ENCODE data around the gene ZER1.
A peak's percentile ranks its signal among the peaks of the same experiment; 100 is the strongest.
"Not testable (repeated sequence)": the region's sequence is repeated elsewhere in the genome, so short reads cannot be mapped to it uniquely, and the experiment has no call there.

Gene ZER1

DNA sequence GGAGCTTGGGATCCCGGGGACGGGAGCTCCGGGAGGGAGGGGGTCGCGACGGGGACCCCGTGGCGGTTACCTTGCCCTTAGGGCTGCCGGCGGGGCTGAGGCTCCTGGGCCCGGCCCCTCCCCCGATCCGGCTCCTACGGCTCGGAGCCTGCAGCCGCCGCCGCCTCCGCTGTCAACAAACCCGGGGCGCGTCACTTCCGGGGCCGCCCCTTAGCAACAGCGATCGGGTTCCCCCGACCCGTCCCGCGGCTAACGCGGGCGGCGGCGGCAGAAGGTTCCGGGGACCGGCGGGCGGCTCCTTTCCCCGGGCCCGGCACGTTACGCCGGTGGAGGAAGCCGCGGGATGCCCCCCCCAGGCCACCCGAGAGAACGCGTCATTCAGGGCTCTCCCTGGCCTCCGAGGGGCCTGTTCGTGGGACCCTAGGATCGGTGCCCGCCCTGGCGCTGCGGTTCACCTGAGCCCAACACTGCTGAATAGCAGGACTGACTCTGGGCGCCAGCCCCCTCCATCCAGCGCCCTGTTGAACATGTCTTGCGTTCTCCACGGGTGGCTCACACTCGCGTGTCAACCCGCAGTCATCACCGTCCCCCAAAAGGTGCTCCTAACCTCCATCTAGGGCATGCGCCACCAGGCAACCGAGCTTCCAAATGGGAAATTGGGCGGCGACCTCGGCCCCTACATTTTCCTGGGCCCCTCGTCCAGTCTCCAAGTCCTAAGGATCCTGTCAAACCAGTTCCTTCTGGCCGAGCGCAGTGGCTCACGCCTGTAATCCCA, at the start of gene ZER1:
Gene ZER1, minus strand, starts transcription at position 183 of the 775 bp plus-strand sequence. CDS start 16,362 bp downstream, outside the sequence.
- peak; percentile 79 to 87 for DNase-seq

GRCh38 chr9:128820665-128821583, 49.2 kb upstream of the ZER1 start:
- no peak for DNase-seq

GRCh38 chr9:128819716-128820664, 48.3 kb upstream of the ZER1 start:
- DNase-seq = peak in 1 of 2 experiments; percentile 18

GRCh38 chr9:128818839-128819715, 47.4 kb upstream of the ZER1 start:
- DNase-seq = peak in 1 of 2 experiments; percentile 55

DNA sequence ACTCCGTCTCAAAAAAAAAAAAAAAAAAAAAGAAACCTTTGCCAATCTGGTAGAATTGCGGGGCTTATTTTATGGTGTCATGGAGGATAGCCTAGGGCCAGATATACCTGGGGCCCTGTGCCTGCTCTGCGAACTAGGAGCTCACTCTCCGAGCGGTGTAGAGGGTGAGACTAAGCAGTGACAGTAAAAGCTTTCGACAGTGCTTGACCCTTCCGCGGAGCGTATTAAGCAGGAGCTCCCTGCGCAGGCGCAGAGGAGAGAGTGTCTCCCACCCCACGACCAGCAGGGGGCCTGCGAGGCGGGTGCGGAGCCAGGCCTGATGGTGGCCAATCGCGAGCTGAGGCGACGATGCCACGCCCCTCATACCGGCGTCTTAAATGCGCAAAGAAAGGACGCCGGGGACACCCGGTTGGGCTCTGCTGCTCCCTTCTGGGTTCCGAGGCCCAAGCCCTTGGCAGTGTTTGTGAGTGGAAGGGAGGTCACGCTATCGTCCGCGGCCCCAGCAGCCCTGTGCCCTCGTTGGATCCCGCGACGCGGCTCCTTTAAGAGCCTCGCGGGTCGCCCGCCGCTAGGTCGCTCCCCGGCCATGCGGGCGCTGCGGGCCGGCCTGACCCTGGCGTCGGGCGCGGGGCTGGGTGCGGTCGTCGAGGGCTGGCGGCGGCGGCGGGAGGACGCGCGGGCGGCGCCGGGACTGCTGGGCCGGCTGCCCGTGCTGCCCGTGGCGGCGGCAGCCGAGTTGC, 46.5 kb upstream of the ZER1 start, which contains the start of gene ENDOG:
Gene ENDOG, plus strand, starts transcription at position 402 of the 740 bp plus-strand sequence. Its CDS starts 185 bp downstream, at position 587.
- peak; percentile 97 to 98 for DNase-seq

DNA sequence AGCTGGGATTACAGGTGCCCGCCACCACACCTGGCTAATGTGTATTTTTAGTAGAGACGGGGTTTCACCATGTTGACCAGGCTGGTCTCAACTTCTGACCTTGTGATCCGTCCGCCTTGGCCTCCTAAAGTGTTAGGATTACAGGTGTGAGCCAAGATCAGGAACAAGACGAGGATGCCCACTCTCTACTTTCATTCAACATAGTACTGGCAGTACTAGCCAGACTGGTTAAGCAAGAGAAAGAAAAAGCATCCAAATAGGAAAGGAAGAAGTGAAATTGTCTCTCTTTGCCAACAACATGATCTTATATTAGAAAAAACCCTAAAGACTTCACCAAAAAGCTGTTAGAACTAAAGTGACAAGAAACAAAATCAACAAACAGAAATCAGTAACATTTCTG, 39.1 kb upstream of the ZER1 start:
- no peak for DNase-seq

DNA sequence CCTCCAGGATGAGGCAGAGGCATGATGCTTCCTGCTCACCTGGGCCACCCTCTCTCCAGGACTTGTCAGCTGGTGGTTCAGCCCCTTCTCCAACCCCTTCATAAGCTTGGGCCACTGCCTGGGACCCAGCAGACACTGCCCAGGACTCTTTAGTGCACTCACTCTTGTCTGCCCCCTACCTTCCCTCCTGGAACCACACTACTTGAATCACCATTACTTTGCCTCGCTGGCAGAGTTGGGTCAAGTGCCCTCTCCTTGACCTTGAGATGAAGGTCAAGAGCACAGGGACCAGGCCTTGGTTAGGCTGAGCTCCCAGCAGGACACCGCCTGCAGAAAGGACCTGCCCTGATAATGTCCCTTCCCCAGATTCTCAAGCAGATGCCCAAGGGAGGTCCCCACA, 38.1 kb upstream of the ZER1 start:
- DNase-seq = no peak

DNA sequence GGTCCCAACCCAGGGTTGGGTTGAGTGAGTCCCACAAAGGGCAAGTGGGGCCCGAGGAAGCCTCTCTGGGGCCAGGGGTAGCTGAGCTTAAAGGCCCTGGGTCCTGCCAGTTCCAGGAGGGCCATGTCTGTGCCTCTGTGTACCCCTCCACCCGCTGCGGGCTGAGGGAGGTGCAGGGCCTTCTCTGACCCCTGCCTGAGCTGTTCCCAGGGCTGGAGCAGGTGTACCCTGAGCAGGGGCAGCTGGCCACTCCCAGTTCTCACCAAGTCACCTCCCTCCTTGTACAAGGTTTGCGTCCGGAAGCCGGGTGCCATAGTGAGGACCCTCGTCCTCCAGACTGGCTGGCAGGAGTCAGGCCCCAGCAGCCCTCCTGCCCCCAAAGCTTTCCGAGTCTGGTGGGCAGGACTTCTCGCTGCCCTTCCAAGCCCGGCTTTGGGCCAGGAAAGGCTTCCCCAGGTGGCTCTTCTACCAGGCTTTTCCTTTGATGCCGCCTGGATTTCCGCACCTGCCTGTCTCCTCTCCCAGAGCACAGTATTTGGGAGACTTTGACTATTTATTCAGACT, 37.4 kb upstream of the ZER1 start:
- no peak for DNase-seq

GRCh38 chr9:128808543-128808942, 36.8 kb upstream of the ZER1 start:
- DNase-seq = no peak

DNA sequence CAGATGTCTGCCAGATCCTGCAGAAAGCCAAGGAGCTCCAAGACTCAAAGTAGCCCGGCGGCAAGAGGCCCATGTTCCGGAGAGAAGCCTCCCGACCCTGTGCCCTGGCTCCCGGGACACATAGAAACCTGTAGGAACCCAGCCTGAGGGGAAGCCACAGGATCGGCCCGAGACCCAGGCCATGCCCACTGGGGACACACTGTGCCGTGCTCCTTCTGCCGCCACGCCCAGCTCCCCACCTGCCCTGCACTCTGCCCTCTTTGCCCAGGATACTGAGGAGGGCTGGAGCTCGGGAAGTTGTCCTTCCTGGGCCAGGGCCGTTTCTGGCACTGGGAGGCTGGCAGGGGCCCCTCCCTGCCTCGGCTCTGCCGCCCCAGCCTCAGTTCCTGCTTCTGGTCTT, 36.1 kb upstream of the ZER1 start:
- no peak for DNase-seq

GRCh38 chr9:128805661-128806060, 33.9 kb upstream of the ZER1 start:
- no peak for DNase-seq

GRCh38 chr9:128802482-128802881, 30.8 kb upstream of the ZER1 start:
- no peak for DNase-seq

DNA sequence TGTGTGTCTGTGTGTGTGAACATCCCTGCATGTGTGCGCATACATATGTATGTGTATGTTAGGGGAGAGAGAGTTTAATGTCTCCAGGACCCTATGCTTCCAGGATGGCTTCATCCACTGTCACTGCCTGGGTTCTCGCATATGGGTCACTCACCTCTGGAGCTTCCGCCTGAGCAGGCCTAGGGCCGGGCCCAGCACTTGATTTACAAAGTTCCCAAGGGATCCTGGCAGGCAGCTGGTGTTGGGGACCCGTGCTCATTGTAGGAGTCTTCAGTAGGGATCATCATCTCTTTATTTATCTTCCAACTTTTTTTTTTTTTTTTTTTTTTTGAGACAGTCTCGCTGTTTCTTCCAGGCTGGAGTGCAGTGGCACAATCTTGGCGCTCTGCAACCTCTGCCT, 28.3 kb upstream of the ZER1 start:
- no peak for DNase-seq

DNA sequence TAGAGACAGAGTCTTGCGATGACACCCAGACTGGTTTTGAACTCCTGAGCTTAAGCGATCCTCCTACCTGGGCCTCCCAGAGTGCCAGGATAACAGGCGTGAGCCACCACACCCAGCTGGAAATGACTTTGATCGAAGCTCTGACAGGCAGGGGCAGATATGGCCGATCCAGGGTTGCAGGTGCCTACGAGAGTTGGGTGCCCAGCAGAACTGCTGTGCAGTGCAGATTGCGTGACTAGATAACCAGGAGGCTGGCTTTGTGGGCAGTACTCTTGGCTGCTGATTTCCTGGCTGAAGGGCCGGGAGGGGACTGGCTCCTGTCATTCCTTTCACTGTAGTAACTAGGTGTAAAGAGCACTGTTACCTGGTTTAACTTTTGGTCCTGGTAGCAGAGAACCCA, 27.2 kb upstream of the ZER1 start:
- no peak for DNase-seq

DNA sequence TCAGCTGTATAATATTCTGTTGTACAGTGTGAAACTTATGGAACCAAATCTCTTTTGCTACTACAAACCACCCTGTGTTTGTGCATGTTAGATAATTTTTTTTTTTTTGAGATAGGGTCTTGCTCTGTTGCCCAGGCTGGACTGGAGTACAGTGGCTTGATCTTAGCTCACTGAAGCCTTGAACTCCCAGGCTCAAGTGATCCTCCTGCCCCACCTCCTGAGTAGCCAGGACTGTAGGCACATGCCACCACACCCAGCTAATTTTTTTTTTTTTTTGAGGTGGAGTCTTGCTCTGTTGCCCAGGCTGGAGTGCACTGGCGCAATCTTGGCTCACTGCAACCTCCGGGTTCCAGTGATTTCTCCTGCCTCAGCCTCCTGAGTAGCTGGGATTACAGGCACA, 23.2 kb upstream of the ZER1 start:
- DNase-seq = not testable (repeated sequence)

DNA sequence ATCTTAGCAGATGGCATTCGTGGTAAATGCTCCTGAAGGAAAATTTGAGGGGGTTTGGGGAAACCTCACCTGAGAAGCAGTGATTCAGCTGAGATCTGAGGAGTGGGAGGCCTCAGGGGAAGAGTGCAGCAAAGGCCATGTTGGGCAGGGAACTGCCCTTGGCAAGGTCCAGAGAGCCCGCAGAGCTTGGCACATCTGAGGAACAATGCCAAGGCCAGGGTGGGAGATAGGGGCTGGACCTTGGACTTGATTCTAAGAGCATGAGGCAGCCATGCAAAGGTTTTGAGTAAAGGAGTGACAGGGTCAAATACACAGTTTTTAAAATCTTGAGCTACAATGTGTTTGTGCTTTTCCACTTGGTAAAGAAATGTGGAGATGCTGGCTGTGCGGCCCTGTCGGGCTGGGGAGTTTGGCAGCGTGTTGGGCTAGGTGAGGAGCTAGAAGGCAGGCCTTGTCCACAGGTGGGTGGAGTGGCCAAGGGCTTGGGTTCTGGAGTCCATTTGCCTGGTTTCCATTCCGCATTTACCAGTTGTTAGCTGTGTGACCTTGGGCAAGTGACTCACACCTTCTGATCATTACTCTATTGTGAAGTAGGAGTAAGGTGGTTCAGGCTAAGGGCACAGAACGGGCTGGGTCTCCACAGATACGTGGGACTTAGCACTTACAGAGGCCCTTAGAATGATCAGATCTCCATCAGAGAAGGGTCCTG, 21.4 kb upstream of the ZER1 start:
- no peak for DNase-seq

DNA sequence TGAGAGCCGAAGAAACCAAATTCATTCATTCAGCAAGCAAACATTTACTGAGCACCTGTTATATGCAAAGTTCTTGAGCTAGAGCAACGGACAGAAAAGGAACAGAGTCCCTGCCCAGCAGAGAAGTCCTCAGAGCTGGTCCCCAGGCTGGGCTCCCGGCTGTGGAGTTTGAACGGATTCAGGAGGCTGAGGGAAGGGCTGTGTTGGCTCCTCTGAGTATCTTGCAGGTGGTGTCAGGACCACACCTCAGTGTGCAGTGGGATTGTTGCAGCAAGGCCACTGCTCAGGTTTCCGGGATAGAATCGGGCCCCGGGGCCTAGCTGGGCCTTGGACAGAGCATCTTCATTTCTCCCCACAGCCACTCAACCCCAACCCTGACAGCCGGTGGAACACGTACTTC, 20.4 kb upstream of the ZER1 start:
- no peak for DNase-seq

- no peak for DNase-seq
These were observed 18.8 kb upstream of the ZER1 start for GRCh38 chr9:128790536-128790935.

- DNase-seq = no peak
These were observed 16.7 kb upstream of the ZER1 start for GRCh38 chr9:128788445-128788844.

DNA sequence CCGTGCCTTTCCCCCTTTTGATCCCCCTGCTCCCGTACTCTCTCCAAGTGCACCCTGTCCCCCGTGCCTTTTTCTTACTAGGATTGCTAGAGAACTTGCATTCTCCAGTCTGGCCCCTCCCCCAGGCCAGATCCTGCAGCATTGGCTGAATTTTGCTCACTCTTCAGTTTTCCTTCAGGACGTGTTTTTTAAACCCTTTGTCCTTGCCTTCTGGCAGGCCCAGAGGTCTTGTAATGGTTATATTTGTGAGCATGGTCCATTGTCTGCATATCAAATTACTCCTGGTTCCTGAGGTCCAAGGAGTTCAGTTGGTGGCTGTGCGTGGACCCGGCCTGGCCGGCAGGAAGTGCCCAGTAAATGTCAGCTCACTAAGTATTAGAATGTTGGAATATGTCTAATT, 15.9 kb upstream of the ZER1 start:
- DNase-seq = no peak

All from SHP77 (cell line).